NB4 (cell line): ENCODE data around the gene INO80C.

ENCODE experiments used
- DNase-seq: peaks from one replicate; pipeline ENCODE4 v3.0.0; 2010; ENCODE audit warnings: low read depth
- H3K4me3 ChIP-seq: one replicate; pipeline ENCODE4 v1.5.1; 2011; ENCODE audit warnings: mild to moderate bottlenecking, low read depth, low read length, moderate library complexity
- CTCF ChIP-seq: IDR thresholded peaks from one replicate; pipeline ENCODE4 v1.5.1; 2012; ENCODE audit warnings: low read depth, low read length
- MAX ChIP-seq: IDR thresholded peaks from 2 replicates; pipeline ENCODE4 v1.6.1; 2011; ENCODE audit warnings: low read depth, low read length
- MYC ChIP-seq: IDR thresholded peaks from 2 replicates; pipeline ENCODE4 v1.6.1; 2011; ENCODE audit warnings: low read depth, low read length
- POLR2A ChIP-seq: IDR thresholded peaks from 2 replicates; pipeline ENCODE4 v1.6.1; 2011; ENCODE audit warnings: mild to moderate bottlenecking; ENCODE audit not compliant: insufficient read length; ENCODE audit errors: extremely low read depth

The INO80C gene

GRCh38 chr18:35514752-35515459 is 17.1 kb upstream of the INO80C start:
- no peak overlapping the region for H3K4me3 ChIP-seq
- TF ChIP-seq MYC = no peak
- no peak for TF ChIP-seq POLR2A
- TF ChIP-seq MAX = no peak
- TF ChIP-seq CTCF = no peak
- no peak for DNase-seq

GRCh38 chr18:35514283-35514682 is 16.5 kb upstream of the INO80C start:
- no peak for DNase-seq
- H3K4me3 ChIP-seq = no peak overlapping the region
- TF ChIP-seq POLR2A = no peak
- TF ChIP-seq MYC = no peak
- TF ChIP-seq CTCF = no peak
- no peak for TF ChIP-seq MAX

GRCh38 chr18:35513181-35513936 is 15.6 kb upstream of the INO80C start:
- no peak for TF ChIP-seq POLR2A
- no peak for TF ChIP-seq MYC
- TF ChIP-seq MAX = no peak
- TF ChIP-seq CTCF = no peak
- no peak overlapping the region for H3K4me3 ChIP-seq
- no peak for DNase-seq

- TF ChIP-seq MYC (no peak), CTCF (no peak), MAX (no peak), POLR2A (no peak)
- no peak overlapping the region for H3K4me3 ChIP-seq
- DNase-seq = no peak
Observed at GRCh38 chr18:35512761-35513160, 15.0 kb upstream of the INO80C start.

GRCh38 chr18:35511833-35512232 is 14.1 kb upstream of the INO80C start:
- H3K4me3 ChIP-seq = no peak overlapping the region
- DNase-seq = no peak
- TF ChIP-seq MYC = no peak
- TF ChIP-seq POLR2A = no peak
- TF ChIP-seq MAX = no peak
- no peak for TF ChIP-seq CTCF

GRCh38 chr18:35511428-35511827 is 13.7 kb upstream of the INO80C start:
- no peak for DNase-seq
- TF ChIP-seq POLR2A (no peak), CTCF (no peak), MAX (no peak)
- H3K4me3 ChIP-seq = no peak overlapping the region
